HG03280 (cell line): ENCODE results near the gene ADRB2.
A peak's percentile ranks its signal among the peaks of the same experiment; 100 is the strongest.
"Not testable (repeated sequence)": the region's sequence is repeated elsewhere in the genome, so short reads cannot be mapped to it uniquely, and the experiment has no call there.

ENCODE experiments used
- ATAC-seq: cut with Tn5 transposase; IDR thresholded peaks from one replicate; pipeline ENCODE4 v1.9.1; 2021; ENCODE audit warnings: mild to moderate bottlenecking, moderate library complexity; ENCODE audit not compliant: unreplicated experiment

Gene ADRB2

DNA sequence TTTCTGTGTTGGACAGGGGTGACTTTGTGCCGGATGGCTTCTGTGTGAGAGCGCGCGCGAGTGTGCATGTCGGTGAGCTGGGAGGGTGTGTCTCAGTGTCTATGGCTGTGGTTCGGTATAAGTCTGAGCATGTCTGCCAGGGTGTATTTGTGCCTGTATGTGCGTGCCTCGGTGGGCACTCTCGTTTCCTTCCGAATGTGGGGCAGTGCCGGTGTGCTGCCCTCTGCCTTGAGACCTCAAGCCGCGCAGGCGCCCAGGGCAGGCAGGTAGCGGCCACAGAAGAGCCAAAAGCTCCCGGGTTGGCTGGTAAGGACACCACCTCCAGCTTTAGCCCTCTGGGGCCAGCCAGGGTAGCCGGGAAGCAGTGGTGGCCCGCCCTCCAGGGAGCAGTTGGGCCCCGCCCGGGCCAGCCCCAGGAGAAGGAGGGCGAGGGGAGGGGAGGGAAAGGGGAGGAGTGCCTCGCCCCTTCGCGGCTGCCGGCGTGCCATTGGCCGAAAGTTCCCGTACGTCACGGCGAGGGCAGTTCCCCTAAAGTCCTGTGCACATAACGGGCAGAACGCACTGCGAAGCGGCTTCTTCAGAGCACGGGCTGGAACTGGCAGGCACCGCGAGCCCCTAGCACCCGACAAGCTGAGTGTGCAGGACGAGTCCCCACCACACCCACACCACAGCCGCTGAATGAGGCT, at the start of gene ADRB2:
Gene ADRB2, plus strand, starts transcription at position 559 of the 686 bp plus-strand sequence. CDS start 221 bp downstream, outside the sequence.
- peak; percentile 99 for ATAC-seq

- ATAC-seq, result no peak
Observed at GRCh38 chr5:148776780-148777179, 49.6 kb upstream of the ADRB2 start.

GRCh38 chr5:148778882-148779281, 47.5 kb upstream of the ADRB2 start:
- ATAC-seq, result no peak

- ATAC-seq, result no peak
Observed at GRCh38 chr5:148780711-148781110, 45.7 kb upstream of the ADRB2 start.

GRCh38 chr5:148781766-148782165, 44.6 kb upstream of the ADRB2 start:
- ATAC-seq, result no peak

- no peak for ATAC-seq
Observed at GRCh38 chr5:148785223-148785622, 41.2 kb upstream of the ADRB2 start.

DNA sequence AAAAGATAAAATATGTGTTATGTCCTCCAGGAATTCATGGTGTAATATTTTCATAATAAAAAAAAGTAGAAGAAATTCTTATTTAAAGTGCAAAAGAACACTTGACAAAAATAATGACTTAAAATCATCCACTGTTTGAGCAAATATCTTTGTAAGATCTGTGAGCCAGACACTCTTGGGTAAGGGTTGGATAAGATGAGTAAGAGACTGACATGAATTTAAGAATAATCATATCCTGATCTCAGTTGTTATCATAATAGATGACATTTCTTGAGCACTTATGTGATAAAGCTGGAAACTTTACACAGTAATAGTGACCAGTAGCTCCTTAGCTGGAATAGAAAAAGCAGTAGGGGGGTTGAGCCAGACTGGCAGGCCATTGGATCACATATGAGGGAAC, 40.0 kb upstream of the ADRB2 start:
- ATAC-seq, result no peak

- ATAC-seq, result no peak
Observed at GRCh38 chr5:148788636-148789035, 37.8 kb upstream of the ADRB2 start.

- ATAC-seq, result peak; percentile 23
Observed at GRCh38 chr5:148790545-148791333, 35.7 kb upstream of the ADRB2 start.

- ATAC-seq, result peak; percentile 95
Observed at GRCh38 chr5:148791334-148791667, 35.1 kb upstream of the ADRB2 start.

- ATAC-seq, result peak; percentile 9
Observed at GRCh38 chr5:148791696-148792095, 34.7 kb upstream of the ADRB2 start.

GRCh38 chr5:148792744-148793143, 33.7 kb upstream of the ADRB2 start:
- ATAC-seq, result no peak

GRCh38 chr5:148793261-148793660, 33.1 kb upstream of the ADRB2 start:
- ATAC-seq, result no peak

- ATAC-seq, result no peak
Observed at GRCh38 chr5:148794275-148794674, 32.1 kb upstream of the ADRB2 start.

GRCh38 chr5:148794729-148795561, 31.5 kb upstream of the ADRB2 start:
- no peak for ATAC-seq

DNA sequence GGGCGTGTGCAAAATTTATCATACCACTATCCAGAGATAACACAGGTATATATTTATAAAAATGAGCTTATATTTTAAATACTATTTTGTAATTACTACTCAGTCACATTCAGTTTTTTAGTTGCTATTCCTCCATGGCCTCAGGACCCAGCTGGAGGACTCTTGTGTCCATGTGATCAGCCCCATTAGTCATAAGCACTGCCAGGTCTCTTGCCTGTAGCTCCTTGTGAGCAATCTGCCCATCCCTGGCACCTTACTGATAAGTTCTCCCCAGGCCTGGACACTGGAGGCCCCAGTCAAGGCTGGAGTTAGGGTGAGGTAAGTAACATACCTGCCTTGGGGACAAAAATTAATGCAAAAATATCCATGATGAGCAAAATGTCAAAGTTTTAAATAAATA, 29.5 kb upstream of the ADRB2 start:
- no peak for ATAC-seq

GRCh38 chr5:148798786-148799185, 27.6 kb upstream of the ADRB2 start:
- ATAC-seq, result no peak

GRCh38 chr5:148799737-148800527, 26.5 kb upstream of the ADRB2 start:
- ATAC-seq, result no peak

- ATAC-seq, result no peak
Observed at GRCh38 chr5:148801682-148802276, 24.6 kb upstream of the ADRB2 start.

DNA sequence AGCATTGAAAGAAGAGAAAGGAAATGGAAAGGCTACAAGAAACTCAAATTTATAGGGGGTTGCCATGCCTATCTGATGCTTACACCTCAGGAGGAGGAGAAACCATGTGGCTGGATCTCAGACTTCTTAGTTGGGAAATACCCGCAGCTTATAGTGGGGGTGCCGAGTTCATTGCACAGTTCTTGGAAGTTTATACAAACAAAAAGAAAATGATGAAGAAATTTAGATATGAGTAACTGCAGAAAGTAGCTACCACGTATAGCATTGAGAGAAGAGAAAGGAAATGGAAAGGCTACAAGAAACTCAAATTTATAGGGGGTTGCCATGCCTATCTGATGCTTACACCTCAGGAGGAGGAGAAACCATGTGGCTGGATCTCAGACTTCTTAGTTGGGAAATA, 23.0 kb upstream of the ADRB2 start:
- ATAC-seq, result not testable (repeated sequence)
